ENCODE data around the gene GPSM1. TPM values are rescaled to one million over a fixed set of nuclear protein-coding genes. Genes with fewer than 3 reads are reported as not detected.

Gene GPSM1
- total RNA-seq, 1 donor from 2014 or later = 11.0 TPM

- DNase-seq (ENCODE audit: low spot score) = no peak
These were observed 37.5 kb upstream of the GPSM1 start for GRCh38 chr9:136289651-136290507.

GRCh38 chr9:136290508-136291000 lies 36.8 kb upstream of the GPSM1 start:
- no peak for DNase-seq (ENCODE audit: low spot score)

GRCh38 chr9:136291306-136292025 lies 35.9 kb upstream of the GPSM1 start:
- no peak for DNase-seq (ENCODE audit: low spot score)

GRCh38 chr9:136292026-136292538 lies 35.3 kb upstream of the GPSM1 start:
- DNase-seq (ENCODE audit: low spot score) = no peak

- no peak for DNase-seq (ENCODE audit: low spot score)
These were observed 34.5 kb upstream of the GPSM1 start for GRCh38 chr9:136292591-136293448.

- DNase-seq (ENCODE audit: low spot score) = no peak
These were observed 33.8 kb upstream of the GPSM1 start for GRCh38 chr9:136293476-136294077.

GRCh38 chr9:136294437-136294836 lies 32.9 kb upstream of the GPSM1 start:
- DNase-seq (ENCODE audit: low spot score) = no peak

- no peak for DNase-seq (ENCODE audit: low spot score)
These were observed 32.3 kb upstream of the GPSM1 start for GRCh38 chr9:136295055-136295454.

GRCh38 chr9:136295542-136296433 lies 31.6 kb upstream of the GPSM1 start:
- no peak for DNase-seq (ENCODE audit: low spot score)

GRCh38 chr9:136296434-136297015 lies 30.8 kb upstream of the GPSM1 start:
- DNase-seq (ENCODE audit: low spot score) = no peak

GRCh38 chr9:136297016-136297691 lies 30.2 kb upstream of the GPSM1 start:
- DNase-seq (ENCODE audit: low spot score) = no peak

GRCh38 chr9:136297766-136298735 lies 29.3 kb upstream of the GPSM1 start:
- DNase-seq (ENCODE audit: low spot score) = no peak

GRCh38 chr9:136299116-136299515 lies 28.2 kb upstream of the GPSM1 start:
- DNase-seq (ENCODE audit: low spot score) = no peak

- DNase-seq (ENCODE audit: low spot score) = no peak
These were observed 27.8 kb upstream of the GPSM1 start for GRCh38 chr9:136299541-136299940.

GRCh38 chr9:136300016-136300545 lies 27.3 kb upstream of the GPSM1 start:
- DNase-seq (ENCODE audit: low spot score) = no peak

GRCh38 chr9:136300866-136301265 lies 26.5 kb upstream of the GPSM1 start:
- no peak for DNase-seq (ENCODE audit: low spot score)

GRCh38 chr9:136302527-136302926 lies 24.8 kb upstream of the GPSM1 start:
- no peak for DNase-seq (ENCODE audit: low spot score)

Data from mesenteric fat pad (tissue), 1 donor.